K562 treated with DMSO at 1 percent for 12 hours (cell line): ENCODE measurements around the gene CD1E. TPM values are rescaled to one million over a fixed set of nuclear protein-coding genes. Genes with fewer than 3 reads are reported as not detected.

Experiments
- total RNA-seq: library from RNA; unstranded; fragments of 300-600 nt; gene quantifications from 2 replicates; pipeline ENCODE4 v1.2.3, GENCODE V29; 2022; ENCODE audit not compliant: insufficient read depth

Gene CD1E
- total RNA-seq = not detected in 2 replicates

DNA sequence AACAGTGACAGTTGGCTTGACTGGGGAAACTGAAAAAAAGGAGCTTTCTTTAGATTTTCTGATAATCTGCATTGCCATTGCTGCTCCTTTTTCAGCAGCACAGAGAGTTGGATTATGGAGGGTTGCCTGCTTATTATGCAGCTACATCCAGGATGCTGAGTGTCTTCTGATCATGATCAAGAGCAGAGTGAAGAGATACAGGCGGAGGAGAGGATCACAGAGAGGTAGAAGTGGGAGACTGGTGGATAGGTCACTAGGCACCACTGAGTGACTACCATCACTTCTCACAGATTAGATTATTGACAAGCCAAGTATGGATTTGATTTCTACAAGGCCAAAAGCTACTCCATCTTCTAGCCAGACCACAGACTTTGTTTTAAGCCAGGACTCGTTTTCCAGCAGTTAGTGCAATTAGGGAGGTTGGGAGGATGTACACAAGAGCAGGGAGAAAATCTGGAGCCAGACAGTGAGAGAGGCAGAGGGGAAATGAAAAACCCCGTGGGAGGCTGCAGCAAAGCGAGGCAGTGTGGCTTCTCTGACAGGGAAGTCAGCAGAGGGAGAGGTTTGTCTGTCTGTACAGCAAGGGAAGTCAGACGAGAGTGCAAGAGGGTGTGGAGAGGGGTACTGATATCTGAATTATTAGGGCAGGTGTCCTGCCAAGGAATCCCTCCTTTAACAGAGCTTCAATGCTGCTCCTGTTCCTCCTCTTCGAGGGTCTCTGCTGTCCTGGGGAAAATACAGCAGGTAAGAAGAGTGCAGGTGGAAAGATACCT is at the start of gene CD1E:
Gene CD1E, plus strand, starts transcription at position 592 of the 773 bp plus-strand sequence. Its CDS starts 95 bp downstream, at position 687.

DNA sequence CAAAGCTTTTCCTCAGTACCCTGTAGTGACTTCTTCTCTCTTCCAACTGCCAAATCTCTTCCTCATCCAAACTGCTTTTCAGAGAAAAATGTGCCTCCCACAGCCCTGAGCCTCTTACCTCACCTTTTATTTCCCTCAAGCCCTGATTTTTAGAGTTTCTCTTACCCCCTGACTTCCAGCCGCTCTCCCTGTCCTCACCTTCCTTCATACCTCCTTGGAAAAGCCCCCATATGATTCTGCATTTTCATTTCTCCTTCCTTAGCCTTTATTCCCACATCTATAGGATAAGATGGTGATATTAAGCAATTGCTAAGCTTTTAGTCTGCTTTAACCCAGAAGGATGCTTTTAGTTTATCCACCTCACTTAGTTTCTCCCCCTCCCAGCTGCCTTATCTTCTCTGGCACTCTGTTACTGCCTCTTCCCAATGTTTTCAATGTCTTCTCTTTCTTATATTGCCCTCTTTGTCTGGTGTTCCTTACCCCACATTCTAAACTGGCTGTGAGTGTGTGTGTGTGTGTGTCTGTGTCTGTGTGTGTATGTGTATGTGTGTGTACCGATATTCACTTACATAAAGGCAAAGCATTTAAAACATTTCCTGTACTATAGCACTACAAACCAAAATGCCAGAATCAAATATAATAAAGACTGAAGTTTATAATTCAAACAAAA is 22.1 kb upstream of the CD1E start, which contains the start of gene CD1B:
Gene CD1B, minus strand, starts transcription at position 51 of the 670 bp plus-strand sequence. CDS start 108 bp downstream, outside the sequence.

DNA sequence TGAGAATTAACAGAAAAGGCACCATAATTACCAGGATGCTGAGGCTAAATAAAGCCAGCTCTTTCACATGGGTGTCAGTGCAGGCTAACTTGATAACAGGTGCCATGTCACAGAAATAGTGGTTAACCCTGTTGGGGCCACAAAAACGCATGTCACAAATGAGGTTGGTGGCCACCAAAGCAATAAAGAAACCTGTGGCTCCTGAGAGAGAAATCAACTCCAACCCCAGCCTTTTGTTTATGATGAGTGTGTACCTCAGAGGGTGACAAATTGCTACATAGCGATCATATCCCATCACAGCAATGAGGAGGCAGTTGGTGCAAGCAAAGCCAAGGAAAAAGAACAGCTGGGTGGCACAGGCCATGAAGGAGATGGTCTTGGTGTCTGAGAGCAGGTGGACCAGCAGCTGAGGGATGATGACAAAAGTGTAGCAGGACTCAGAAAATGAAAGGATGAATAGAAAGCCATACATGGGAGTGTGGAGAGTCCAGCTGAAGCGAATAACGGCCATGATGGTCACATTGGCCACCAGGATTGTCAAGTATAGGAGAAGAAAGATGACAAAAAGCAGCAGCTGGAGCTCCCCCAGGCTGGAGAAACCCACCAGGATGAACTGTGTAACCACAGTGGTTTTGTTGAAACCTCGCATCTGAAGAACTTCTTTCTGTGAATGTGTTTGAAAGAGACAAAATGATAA is 45.3 kb downstream of the CD1E start, which contains the start of gene OR10T2:
Gene OR10T2, minus strand, starts transcription at position 649 of the 697 bp plus-strand sequence. Its CDS starts 0 bp downstream, at position 649.

Other genes with a start within 250 kb of the CD1E start
- gene CD1D, start 173.0 kb upstream of the CD1E start, total RNA-seq = 0.37 TPM in 1 of 2 replicates, not detected in the other
- not detected in 2 replicates for gene CD1A, start 99.5 kb upstream of the CD1E start, total RNA-seq
- not detected in 2 replicates for gene CD1C, start 64.0 kb upstream of the CD1E start, total RNA-seq
- not detected in 2 replicates for gene CD1B, start 22.4 kb upstream of the CD1E start, total RNA-seq
- gene OR10T2, start 45.6 kb downstream of the CD1E start, total RNA-seq = not detected in 2 replicates
- gene OR10K2, start 72.3 kb downstream of the CD1E start, total RNA-seq = not detected in 2 replicates
- not detected in 2 replicates for gene OR10K1, start 107.9 kb downstream of the CD1E start, total RNA-seq
- gene OR10R2, start 118.3 kb downstream of the CD1E start, total RNA-seq = not detected in 2 replicates
- not detected in 2 replicates for gene OR6Y1, start 200.5 kb downstream of the CD1E start, total RNA-seq
- gene OR6P1, start 216.7 kb downstream of the CD1E start, total RNA-seq = not detected in 2 replicates
- gene OR10X1, start 226.0 kb downstream of the CD1E start, total RNA-seq = not detected in 2 replicates